ENCODE data around the gene SBNO1.
"Not testable (repeated sequence)": the region's sequence is repeated elsewhere in the genome, so short reads cannot be mapped to it uniquely, and the experiment has no call there.

- TF ChIP-seq POLR2A, CTCF (IDR thresholded peaks at IDR 0.05): not testable (repeated sequence)
Observed at GRCh38 chr12:123409284-123410040, 44.8 kb upstream of the SBNO1 start.
